DMS53 treated with DMSO at 0.1 percent for 48 hours (cell line): ENCODE measurements around the gene HSD3B7.

Experiments used
- DNase-seq: peaks from one replicate; lab custom pipeline; 2025; ENCODE audit not compliant: unreplicated experiment; lab: John Stamatoyannopoulos, UW

The HSD3B7 gene

GRCh38 chr16:30982548-30983288 is 2.3 kb upstream of the HSD3B7 start:
- no peak for DNase-seq

GRCh38 chr16:30983289-30983889 is 1.6 kb upstream of the HSD3B7 start:
- no peak for DNase-seq

- no peak for DNase-seq
Measured at GRCh38 chr16:30983898-30984610, 953 bp upstream of the HSD3B7 start.

- DNase-seq = peak; percentile 64
Measured at GRCh38 chr16:30985401-30986128, 558 bp downstream of the HSD3B7 start.

GRCh38 chr16:30986129-30986991 is 1.4 kb downstream of the HSD3B7 start:
- DNase-seq = no peak

- no peak for DNase-seq
Measured at GRCh38 chr16:30987581-30988190, 2.7 kb downstream of the HSD3B7 start.

GRCh38 chr16:30989469-30990047 is 4.6 kb downstream of the HSD3B7 start:
- no peak for DNase-seq

GRCh38 chr16:30990105-30990504 is 5.1 kb downstream of the HSD3B7 start:
- no peak for DNase-seq

GRCh38 chr16:30991052-30991451 is 6.0 kb downstream of the HSD3B7 start:
- no peak for DNase-seq

GRCh38 chr16:30992276-30992780 is 7.3 kb downstream of the HSD3B7 start:
- DNase-seq = no peak

- DNase-seq = no peak
Measured at GRCh38 chr16:30992931-30993816, 8.2 kb downstream of the HSD3B7 start.

- DNase-seq = no peak
Measured at GRCh38 chr16:30995927-30996323, 10.9 kb downstream of the HSD3B7 start.

GRCh38 chr16:30996324-30996984 is 11.4 kb downstream of the HSD3B7 start:
- no peak for DNase-seq

- no peak for DNase-seq
Measured at GRCh38 chr16:30996985-30997724, 12.1 kb downstream of the HSD3B7 start.

GRCh38 chr16:30997725-30998711 is 13.0 kb downstream of the HSD3B7 start:
- DNase-seq = no peak
